ENCODE data around the gene FAM111B.

FAM111B gene

GRCh38 chr11:59154610-59155009, 47.6 kb downstream of the FAM111B start:
- H3K4me3 ChIP-seq (ENCODE audit: low read length) = no peak overlapping the region
- no peak for TF ChIP-seq CTCF (conservative IDR thresholded peaks at IDR 0.05; ENCODE audit: low read length)
- DNase-seq (ENCODE audit: low read depth) = no peak

GRCh38 chr11:59157433-59157832, 50.4 kb downstream of the FAM111B start:
- TF ChIP-seq CTCF (conservative IDR thresholded peaks at IDR 0.05; ENCODE audit: low read length) = no peak
- no peak for DNase-seq (ENCODE audit: low read depth)
- no peak overlapping the region for H3K4me3 ChIP-seq (ENCODE audit: low read length)

- TF ChIP-seq CTCF (conservative IDR thresholded peaks at IDR 0.05; ENCODE audit: low read length) = peak; percentile 93
- peak overlapping the region; percentile 21; the same call in 1 of the 2 replicates for H3K4me3 ChIP-seq (ENCODE audit: low read length)
- DNase-seq (ENCODE audit: low read depth) = peak; percentile 76
Observed at GRCh38 chr11:59158206-59159068, 51.4 kb downstream of the FAM111B start.

- TF ChIP-seq CTCF (conservative IDR thresholded peaks at IDR 0.05; ENCODE audit: low read length) = no peak
- DNase-seq (ENCODE audit: low read depth) = no peak
- H3K4me3 ChIP-seq (ENCODE audit: low read length) = no peak overlapping the region
Observed at GRCh38 chr11:59164028-59164427, 57.0 kb downstream of the FAM111B start.

GRCh38 chr11:59171508-59172322, 64.7 kb downstream of the FAM111B start, which contains the start of gene DTX4:
DTX4 (plus strand) TSS chr11:59172132; CDS start chr11:59172596, 464 bp downstream.
- TF ChIP-seq CTCF (conservative IDR thresholded peaks at IDR 0.05; ENCODE audit: low read length) = peak; percentile 87
- DNase-seq (ENCODE audit: low read depth) = peak; percentile 84
- peak within 1 kb of the TSS; percentile 59 for H3K4me3 ChIP-seq (ENCODE audit: low read length)

- no peak for DNase-seq (ENCODE audit: low read depth)
Observed at GRCh38 chr11:59172345-59173079, 65.5 kb downstream of the FAM111B start.

More at GRCh38 chr11:59172345-59173079, 65.5 kb downstream of the FAM111B start:
- H3K4me3 ChIP-seq (ENCODE audit: low read length) = peak overlapping the region; percentile 59
- TF ChIP-seq CTCF (conservative IDR thresholded peaks at IDR 0.05; ENCODE audit: low read length) = no peak
